ENCODE results near the gene TBC1D21. TPM values are rescaled to one million over a fixed set of nuclear protein-coding genes. Genes with fewer than 3 reads are reported as not detected.
"Not testable (repeated sequence)": the region's sequence is repeated elsewhere in the genome, so short reads cannot be mapped to it uniquely, and the experiment has no call there.

The TBC1D21 gene
- total RNA-seq, 1 donor from 2014 or later, result not detected

- peaks cover 16% of the 10 kb centered on the region for H3K27me3 Mint-ChIP-seq
- intact Hi-C loops (cut with micrococcal nuclease), result no loop called here
- CTCF ChIA-PET, result interaction anchor here (0.9 kb wide), 1 partner anchor 14 kb away, joined by 3 read pairs; no protein-coding TSS in a partner anchor
- no peak overlapping the region for H3K27ac Mint-ChIP-seq
- no peaks in the 10 kb centered on the region for H3K9me3 Mint-ChIP-seq
- POLR2A ChIA-PET, result no interaction called here
- H3K4me3 Mint-ChIP-seq, result no peak overlapping the region
- no peaks in the 10 kb centered on the region for H3K4me1 Mint-ChIP-seq
- ATAC-seq (ENCODE audit: low read depth) (no peak), DNase-seq (no peak)
- TF ChIP-seq, protein P1, sequence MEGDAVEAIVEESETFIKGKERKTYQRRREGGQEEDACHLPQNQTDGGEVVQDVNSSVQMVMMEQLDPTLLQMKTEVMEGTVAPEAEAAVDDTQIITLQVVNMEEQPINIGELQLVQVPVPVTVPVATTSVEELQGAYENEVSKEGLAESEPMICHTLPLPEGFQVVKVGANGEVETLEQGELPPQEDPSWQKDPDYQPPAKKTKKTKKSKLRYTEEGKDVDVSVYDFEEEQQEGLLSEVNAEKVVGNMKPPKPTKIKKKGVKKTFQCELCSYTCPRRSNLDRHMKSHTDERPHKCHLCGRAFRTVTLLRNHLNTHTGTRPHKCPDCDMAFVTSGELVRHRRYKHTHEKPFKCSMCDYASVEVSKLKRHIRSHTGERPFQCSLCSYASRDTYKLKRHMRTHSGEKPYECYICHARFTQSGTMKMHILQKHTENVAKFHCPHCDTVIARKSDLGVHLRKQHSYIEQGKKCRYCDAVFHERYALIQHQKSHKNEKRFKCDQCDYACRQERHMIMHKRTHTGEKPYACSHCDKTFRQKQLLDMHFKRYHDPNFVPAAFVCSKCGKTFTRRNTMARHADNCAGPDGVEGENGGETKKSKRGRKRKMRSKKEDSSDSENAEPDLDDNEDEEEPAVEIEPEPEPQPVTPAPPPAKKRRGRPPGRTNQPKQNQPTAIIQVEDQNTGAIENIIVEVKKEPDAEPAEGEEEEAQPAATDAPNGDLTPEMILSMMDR (IDR thresholded peaks at IDR 0.05), result no peak
- H3K36me3 Mint-ChIP-seq (ENCODE audit: low read depth), result no peaks in the 10 kb centered on the region
Observed at GRCh38 chr15:73935547-73935946, 62.2 kb downstream of the TBC1D21 start.

DNA sequence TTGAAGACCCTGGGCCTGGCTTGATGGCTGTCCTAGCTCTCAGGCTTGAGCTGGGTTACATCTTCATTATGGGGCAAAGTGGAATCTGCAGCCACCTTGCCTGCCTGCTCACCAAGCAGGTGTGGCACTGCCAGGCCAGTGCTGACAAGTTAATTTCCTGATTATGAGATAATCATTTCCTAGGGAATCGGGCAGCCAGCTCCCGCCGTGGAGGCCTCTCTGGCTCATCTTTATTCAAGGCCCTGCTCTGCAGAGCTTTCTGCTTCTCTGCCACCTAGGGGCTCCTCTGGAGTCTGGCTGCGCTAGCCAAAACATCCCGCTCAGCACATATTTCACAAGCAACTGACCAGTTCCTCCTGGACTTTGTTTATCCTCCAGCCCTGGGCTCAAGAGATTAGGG, 62.8 kb downstream of the TBC1D21 start:
- ChIA-PET POLR2A (no interaction called here), CTCF (interaction anchor here (0.9 kb wide), 1 partner anchor 14 kb away, joined by 3 read pairs; no protein-coding TSS in a partner anchor)
- Mint-ChIP-seq H3K4me1 (no peaks in the 10 kb centered on the region), H3K9me3 (no peaks in the 10 kb centered on the region), H3K4me3 (no peak overlapping the region), H3K27me3 (peaks cover 11% of the 10 kb centered on the region), H3K36me3 (ENCODE audit: low read depth) (no peaks in the 10 kb centered on the region), H3K27ac (no peak overlapping the region)
- intact Hi-C loops (cut with micrococcal nuclease), result no loop called here
- DNase-seq, result no peak
- TF ChIP-seq, protein P1 (IDR thresholded peaks at IDR 0.05), result no peak
- no peak for ATAC-seq (ENCODE audit: low read depth)

- ATAC-seq (ENCODE audit: low read depth) (no peak), DNase-seq (no peak)
- peaks cover under 1% of the 10 kb centered on the region for H3K4me1 Mint-ChIP-seq
- TF ChIP-seq, protein P1 (IDR thresholded peaks at IDR 0.05), result no peak
- CTCF ChIA-PET, result interaction anchor here (0.9 kb wide), 1 partner anchor 13 kb away, joined by 3 read pairs; no protein-coding TSS in a partner anchor
- peaks cover 6% of the 10 kb centered on the region for H3K27me3 Mint-ChIP-seq
- H3K4me3 Mint-ChIP-seq, result no peak overlapping the region
- no peaks in the 10 kb centered on the region for H3K36me3 Mint-ChIP-seq (ENCODE audit: low read depth)
- no peak overlapping the region for H3K27ac Mint-ChIP-seq
- H3K9me3 Mint-ChIP-seq, result no peaks in the 10 kb centered on the region
- intact Hi-C loops (cut with micrococcal nuclease), result no loop called here
- POLR2A ChIA-PET, result no interaction called here
Observed at GRCh38 chr15:73936588-73937290, 63.4 kb downstream of the TBC1D21 start.

DNA sequence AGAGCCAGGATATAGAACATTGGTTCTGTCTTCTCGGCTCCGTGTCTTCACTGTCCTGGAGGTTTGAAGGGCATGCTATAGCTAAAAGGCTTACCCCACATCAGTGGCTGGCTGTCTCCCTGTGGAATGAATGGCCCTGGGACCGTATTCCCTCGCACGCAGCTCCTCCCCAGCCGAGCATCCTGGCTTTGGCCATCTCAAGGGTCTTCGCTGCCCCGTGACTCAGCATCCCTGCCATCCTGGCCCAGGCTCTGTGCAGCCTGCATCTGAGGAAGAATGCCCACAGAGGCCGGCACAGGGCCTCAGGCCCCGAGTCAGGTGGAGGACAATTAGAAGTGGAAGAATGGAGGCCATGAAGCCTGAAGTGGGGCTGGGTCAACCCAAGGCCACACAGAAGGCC, 63.9 kb downstream of the TBC1D21 start:
- CTCF ChIA-PET, result no interaction called here
- H3K27me3 Mint-ChIP-seq, result peaks cover 5% of the 10 kb centered on the region
- no peaks in the 10 kb centered on the region for H3K9me3 Mint-ChIP-seq
- POLR2A ChIA-PET, result no interaction called here
- ATAC-seq (ENCODE audit: low read depth) (no peak), DNase-seq (no peak)
- intact Hi-C loops (cut with micrococcal nuclease), result no loop called here
- peaks cover 2% of the 10 kb centered on the region for H3K4me1 Mint-ChIP-seq
- no peak overlapping the region for H3K27ac Mint-ChIP-seq
- H3K36me3 Mint-ChIP-seq (ENCODE audit: low read depth), result no peaks in the 10 kb centered on the region
- no peak overlapping the region for H3K4me3 Mint-ChIP-seq
- TF ChIP-seq, protein P1 (IDR thresholded peaks at IDR 0.05), result no peak

DNA sequence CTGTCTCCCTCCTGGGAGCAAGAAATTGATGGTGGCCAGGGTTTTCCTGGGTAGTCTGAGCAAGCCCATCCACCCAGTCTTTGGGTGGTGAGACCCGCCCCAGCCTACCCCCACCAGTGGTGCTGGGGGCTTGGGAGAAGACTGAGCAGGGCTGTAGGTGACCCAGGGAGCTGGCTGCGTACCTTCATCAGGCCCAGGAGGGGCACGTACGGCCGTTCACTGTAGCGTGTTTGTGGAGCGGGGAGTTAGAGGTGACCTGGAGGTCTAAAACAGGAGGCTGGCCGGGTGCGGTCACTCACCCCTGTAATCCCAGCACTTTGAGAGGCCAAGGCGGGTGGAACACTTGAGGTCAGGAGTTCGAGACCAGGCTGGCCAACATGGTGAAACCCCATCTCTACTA, 64.4 kb downstream of the TBC1D21 start:
- ChIA-PET POLR2A (no interaction called here), CTCF (no interaction called here)
- H3K4me1 Mint-ChIP-seq, result peaks cover 2% of the 10 kb centered on the region
- intact Hi-C loops (cut with micrococcal nuclease), result no loop called here
- no peaks in the 10 kb centered on the region for H3K36me3 Mint-ChIP-seq (ENCODE audit: low read depth)
- no peak overlapping the region for H3K4me3 Mint-ChIP-seq
- no peaks in the 10 kb centered on the region for H3K9me3 Mint-ChIP-seq
- ATAC-seq (ENCODE audit: low read depth) (no peak), DNase-seq (no peak)
- no peak overlapping the region for H3K27ac Mint-ChIP-seq
- TF ChIP-seq, protein P1 (IDR thresholded peaks at IDR 0.05), result no peak
- H3K27me3 Mint-ChIP-seq, result peaks cover 5% of the 10 kb centered on the region

DNA sequence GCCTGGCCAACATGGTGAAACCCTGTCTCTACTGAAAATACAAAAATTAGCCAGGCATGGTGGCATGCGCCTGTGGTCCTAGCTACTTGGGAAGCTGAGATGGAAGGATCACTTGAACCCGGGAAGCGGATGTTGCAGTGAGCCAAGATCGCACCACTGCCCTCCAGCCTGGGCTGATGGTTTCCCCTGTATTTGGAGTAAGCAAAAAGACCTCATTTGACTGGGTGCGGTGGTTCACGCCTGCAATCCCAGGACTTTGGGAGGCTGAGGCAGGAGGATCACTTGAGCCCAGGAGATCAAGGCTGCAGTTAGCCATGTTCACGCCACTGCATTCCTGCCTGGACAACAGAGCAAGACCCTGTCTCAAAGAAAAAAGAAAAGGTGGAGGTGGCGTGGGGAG, 65.2 kb downstream of the TBC1D21 start:
- intact Hi-C loops (cut with micrococcal nuclease); H3K27ac Mint-ChIP-seq; H3K4me3 Mint-ChIP-seq; H3K4me1 Mint-ChIP-seq; DNase-seq; ATAC-seq (ENCODE audit: low read depth); H3K9me3 Mint-ChIP-seq; H3K27me3 Mint-ChIP-seq; CTCF ChIA-PET; H3K36me3 Mint-ChIP-seq (ENCODE audit: low read depth); POLR2A ChIA-PET: not testable (repeated sequence)
